Esophagus squamous epithelium (tissue), 4 donors: ENCODE results near the gene RAB43.
A peak's percentile ranks its signal among the peaks of the same experiment; 100 is the strongest.

Experiments used
- CTCF ChIP-seq, 6 experiments: fragments of 450-650 bp in 4 of 6; fragments of 200-600 bp in 2 of 6; sonication (generic) in 2 of 6; IDR thresholded peaks; one replicate each; pipeline ENCODE4 v1.5.1; 2016 to 2019; ENCODE audit warnings: antibody characterized with exemption in 6 of 6, mild to moderate bottlenecking in 4 of 6, moderate library complexity in 4 of 6
- POLR2A ChIP-seq, 4 donors: fragments of 450-650 bp; IDR thresholded peaks; one replicate each; pipeline ENCODE4 v1.6.1; 2017; ENCODE audit warnings: antibody characterized with exemption in 4 of 4, mild to moderate bottlenecking in 4 of 4, moderate library complexity in 3 of 4

GRCh38 chr3:129162729-129163579 lies 41.4 kb upstream of the RAB43 start:
- TF ChIP-seq CTCF (IDR thresholded peaks at IDR 0.05) (peak in 2 of 6 experiments; percentile 24 to 30), POLR2A (IDR thresholded peaks at IDR 0.05) (no peak)
